HepG2 (cell line): ENCODE measurements around the gene COX4I1. TPM values are rescaled to one million over a fixed set of nuclear protein-coding genes. Genes with fewer than 3 reads are reported as not detected.
A peak's percentile ranks its signal among the peaks of the same experiment; 100 is the strongest.

ENCODE experiments used
- ATAC-seq: fragments of 200-7000 bp; cut with Tn5 transposase; 3 replicates; pipeline ENCODE4 v1.9.1; 2020; ENCODE audit warnings: mild to moderate bottlenecking, moderate library complexity
- BruUV-seq: library from RNA; stranded (reverse); fragments of 400-500 nt; replicated peaks from 2 replicates; lab custom pipeline; 2021; lab: Mats Ljungman, UMichigan
- CTCF ChIA-PET: fragments of 300-600 bp; formaldehyde crosslinking; extraction: SDS; loops from one replicate; lab custom pipeline; 2021; ENCODE audit warnings: low total read pairs, inconsistent platforms, low intra/inter-chr PET ratio; lab: Yijun Ruan, JAX
- POLR2A ChIA-PET: fragments of 350-600 bp; sonication (Branson Sonifier 250); formaldehyde crosslinking; loops from one replicate; lab custom pipeline; 2020; ENCODE audit warnings: antibody characterized with exemption, inconsistent platforms; lab: Yijun Ruan, JAX
- DNase-seq: peaks from one replicate; pipeline ENCODE4 v3.0.0-alpha.2; 2015; ENCODE audit warnings: low spot score
- FAIRE-seq: peaks from 3 replicates; lab custom pipeline; 2011; peaks lifted over from hg19 to GRCh38; lab: Jason Lieb, UNC
- H2AFZ ChIP-seq: one replicate; pipeline ENCODE4 v1.6.1; 2011; ENCODE audit warnings: low read length, inconsistent platforms
- H3K27ac ChIP-seq: fragments of 300-600 bp; 3 replicates; pipeline ENCODE4 v1.8.0; 2011; ENCODE audit warnings: mixed run types, mild to moderate bottlenecking, mixed read lengths, low read length, inconsistent platforms; ENCODE audit not compliant: insufficient read depth; ENCODE audit errors: extremely low read length
- H3K27me3 ChIP-seq, 2 experiments: fragments of 200-600 bp in 1 of 2; 2 replicates in 1 of 2; 3 replicates in 1 of 2; pipeline versions ENCODE4 v1.6.0 to v1.8.0; 2011; ENCODE audit warnings: low read length in 2 of 2, mild to moderate bottlenecking in 2 of 2, moderate library complexity in 2 of 2, inconsistent platforms in 1 of 2; ENCODE audit not compliant: insufficient read depth in 2 of 2, control insufficient read depth in 1 of 2
- H3K36me3 ChIP-seq, 2 experiments: fragments of 200-600 bp in 1 of 2; replicated peaks in 1 of 2; 2 replicates in 1 of 2; 3 replicates in 1 of 2; pipeline versions ENCODE4 v1.5.1 to v1.8.0; 2011; ENCODE audit warnings: low read length in 2 of 2, inconsistent platforms in 1 of 2; ENCODE audit not compliant: insufficient read depth in 2 of 2, control insufficient read depth in 1 of 2
- H3K4me1 ChIP-seq: 2 replicates; pipeline ENCODE4 v1.5.1; 2012; ENCODE audit warnings: low read length, inconsistent platforms; ENCODE audit not compliant: insufficient read depth
- H3K4me2 ChIP-seq: 2 replicates; pipeline ENCODE4 v1.6.0; 2011; ENCODE audit warnings: low read depth, low read length, inconsistent platforms
- H3K4me3 ChIP-seq, 3 experiments: fragments of 200-600 bp in 1 of 3; sonication (generic), shearing (Covaris generic) in 1 of 3; replicated peaks in 1 of 3; 2 replicates each; pipeline ENCODE4 v1.5.1; 2011 to 2016; ENCODE audit warnings: low read length in 3 of 3, inconsistent platforms in 2 of 3, low read depth in 2 of 3, mild to moderate bottlenecking in 2 of 3, control low read depth in 1 of 3, mixed read lengths in 1 of 3; ENCODE audit not compliant: insufficient read depth in 1 of 3
- H3K79me2 ChIP-seq: one replicate; pipeline ENCODE4 v1.6.1; 2011; ENCODE audit warnings: low read length, inconsistent platforms; ENCODE audit not compliant: insufficient read depth
- H3K9ac ChIP-seq: 2 replicates; pipeline ENCODE4 v1.6.0; 2011; ENCODE audit warnings: mild to moderate bottlenecking, low read depth, low read length, inconsistent platforms; ENCODE audit not compliant: insufficient read depth
- H3K9me3 ChIP-seq: 2 replicates; pipeline ENCODE4 v1.5.1; 2012; ENCODE audit warnings: mild to moderate bottlenecking, low read length
- H4K20me1 ChIP-seq: 2 replicates; pipeline ENCODE4 v1.6.0; 2011; ENCODE audit warnings: inconsistent platforms, mild to moderate bottlenecking, low read length, moderate library complexity; ENCODE audit not compliant: insufficient read depth
- BATF2 ChIP-seq: sonication (generic); formaldehyde crosslinking; IDR thresholded peaks from 2 replicates; pipeline ENCODE4 v1.8.0; 2022; ENCODE audit warnings: mild to moderate bottlenecking, missing genetic modification reagents, moderate library complexity
- CCAR2 ChIP-seq: fragments of 200-400 bp; formaldehyde crosslinking; optimal IDR thresholded peaks from 2 replicates; pipeline ENCODE3; 2018; ENCODE audit warnings: low read depth, mild to moderate bottlenecking, low read length, moderate library complexity
- HNF1B ChIP-seq: sonication (generic); formaldehyde crosslinking; IDR thresholded peaks from 2 replicates; pipeline ENCODE4 v1.5.1; 2020; ENCODE audit warnings: mild to moderate bottlenecking, moderate library complexity, missing genetic modification reagents
- ISX ChIP-seq: sonication (generic); formaldehyde crosslinking; conservative IDR thresholded peaks from 2 replicates; pipeline ENCODE4 v1.5.0; 2020; ENCODE audit warnings: missing genetic modification reagents
- JUND ChIP-seq: sonication (generic); formaldehyde crosslinking; IDR thresholded peaks from 2 replicates; pipeline ENCODE4 v1.8.0; 2022; ENCODE audit warnings: mild to moderate bottlenecking, missing genetic modification reagents
- PATZ1 ChIP-seq: sonication (generic); formaldehyde crosslinking; IDR thresholded peaks from 2 replicates; pipeline ENCODE4 v1.4.0; 2020; ENCODE audit warnings: missing genetic modification reagents
- POLR2A ChIP-seq, 2 experiments: IDR thresholded peaks; 2 replicates each; pipeline ENCODE4 v1.6.1; 2011; ENCODE audit warnings: low read depth in 2 of 2, low read length in 2 of 2, mild to moderate bottlenecking in 1 of 2, moderate library complexity in 1 of 2; ENCODE audit not compliant: insufficient read depth in 1 of 2
- PRMT3 ChIP-seq: sonication (generic); formaldehyde crosslinking; IDR thresholded peaks from 2 replicates; pipeline ENCODE4 v1.8.1; 2022; ENCODE audit warnings: low read depth, mild to moderate bottlenecking, moderate library complexity, missing genetic modification reagents, borderline replicate concordance
- RFX3 ChIP-seq: IDR thresholded peaks from 2 replicates; pipeline ENCODE4 v1.6.1; 2016; ENCODE audit warnings: missing biosample characterization, missing genetic modification reagents
- RNF219 ChIP-seq: sonication (generic); formaldehyde crosslinking; IDR thresholded peaks from 2 replicates; pipeline ENCODE4 v1.5.0; 2020; ENCODE audit warnings: mild to moderate bottlenecking, missing genetic modification reagents
- SIX1 ChIP-seq: sonication (generic); formaldehyde crosslinking; IDR thresholded peaks from 2 replicates; pipeline ENCODE4 v1.4.0; 2020; ENCODE audit warnings: missing genetic modification reagents, borderline replicate concordance
- ZNF281 ChIP-seq: sonication (generic); formaldehyde crosslinking; IDR thresholded peaks from 2 replicates; pipeline ENCODE4 v1.4.0; 2020; ENCODE audit warnings: missing genetic modification reagents, borderline replicate concordance
- ZNF451 ChIP-seq: sonication (generic); formaldehyde crosslinking; IDR thresholded peaks from 2 replicates; pipeline ENCODE4 v1.5.0; 2020; ENCODE audit warnings: mild to moderate bottlenecking, missing genetic modification reagents
- ZSCAN20 ChIP-seq: sonication (generic); formaldehyde crosslinking; IDR thresholded peaks from 2 replicates; pipeline ENCODE4 v1.4.0; 2020; ENCODE audit warnings: missing genetic modification reagents, mild to moderate bottlenecking, borderline replicate concordance
- WGBS: methylation state at CpG from one replicate; pipeline ENCODE4 v1.1.6; 2017; ENCODE audit warnings: low lambda C conversion rate; 5-methylcytosine and 5-hydroxymethylcytosine counted together
- in situ Hi-C: cut with HindIII; loops from 2 replicates; pipeline ENCODE4 v1.10.0; 2017; ENCODE audit warnings: low pct_unique_long_range_greater_than_20kb; ENCODE audit not compliant: extremely low pct_ligation_motif_present
- intact Hi-C: fragments of 100-400 bp; cut with micrococcal nuclease; formaldehyde crosslinking; loops from one replicate; pipeline ENCODE4 v1.10.0; 2022; ENCODE audit not compliant: unreplicated experiment
- polyA plus RNA-seq, 8 experiments: library from polyadenylated mRNA; depleted of rRNA in 3 of 8; stranded (reverse) in 7 of 8; unstranded in 1 of 8; fragments of >200 nt; fragmentation: Illumina TruSeq in 4 of 8; extraction: Trizol in 4 of 8; gene quantifications; 2 replicates each; pipeline versions ENCODE4 v1.2.1 to v1.2.3, GENCODE V29; 2011 to 2016; ENCODE audit warnings: low read depth in 4 of 8, missing spikeins in 1 of 8, mixed read lengths in 1 of 8; ENCODE audit not compliant: insufficient read depth in 1 of 8
- total RNA-seq, 5 experiments: library from RNA; depleted of rRNA; stranded (reverse); fragments of >200 nt; fragmentation: Illumina TruSeq; extraction: Trizol; gene quantifications; 2 replicates each; pipeline ENCODE4 v1.2.3, GENCODE V29; 2016; ENCODE audit warnings: low read depth in 1 of 5

The COX4I1 gene
- total and polyA plus RNA-seq, 2 of the 13 experiments (the other 11 are each of a cell fraction or from before 2014, with no cell fraction given): 658 to 902 TPM

- Histone ChIP-seq H3K4me3 (peak overlapping the region; percentile 85 to 100 (median 89)), H3K27ac (peak overlapping the region; percentile 92), H3K9ac (peak overlapping the region; percentile 97), H3K79me2 (peaks cover 73% of the 10 kb centered on the region), H3K36me3 (peaks cover 28 to 57% of the 10 kb centered on the region in 2 experiments), H3K9me3 (no peaks in the 10 kb centered on the region), H3K4me2 (peak overlapping the region; percentile 91), H4K20me1 (peaks cover 24% of the 10 kb centered on the region), H3K27me3 (no peaks in the 10 kb centered on the region; a peak in 1 of 5 replicates), H3K4me1 (peaks cover 45% of the 10 kb centered on the region), H2AFZ (no peak overlapping the region)
- ATAC-seq: peak; percentile 13
- peak; percentile 18 for DNase-seq
- POLR2A ChIA-PET: interaction anchor here (0.8 kb wide), 1 partner anchor 789 kb away, joined by 3 read pairs; the partner anchor contains the start of gene ZDHHC7
- FAIRE-seq: no peak
- no TSS peak for BruUV-seq
- 11% methylated on average over 8 of the region's 9 CpGs for WGBS
- intact Hi-C loops: no loop called here
- in situ Hi-C loops: loop anchor here (25.0 kb wide), 1 partner anchor 712 kb away; the partner anchor contains the start of gene FOXF1
- CTCF ChIA-PET: no interaction called here
- TF ChIP-seq RNF219 (CRISPR knock-in tag) (0 out of 2 replicates have a peak, but pooled peaks have one; percentile 62), PATZ1 (CRISPR knock-in tag) (peak; percentile 10; the same call in 1 of the 2 replicates), ISX (no peak), ZSCAN20 (CRISPR knock-in tag) (no peak), JUND (CRISPR knock-in tag) (no peak), POLR2A (IDR thresholded peaks at IDR 0.05; ENCODE audit: insufficient read depth in 1 of 2, low read depth in 2 of 2, low read length in 2 of 2) (no peak), ZNF451 (no peak), RFX3 (no peak), SIX1 (CRISPR knock-in tag) (0 out of 2 replicates have a peak, but pooled peaks have one; percentile 2), HNF1B (CRISPR knock-in tag) (peak; percentile 3; the same call in 1 of the 2 replicates), ZNF281 (CRISPR knock-in tag) (peak; percentile 44; the same call in 1 of the 2 replicates), BATF2 (CRISPR knock-in tag) (no peak), CCAR2 (no peak), PRMT3 (CRISPR knock-in tag) (no peak)
Observed at GRCh38 chr16:85800321-85800669, 800 bp downstream of the COX4I1 start.
